Loucy (cell line): ENCODE data around the gene STARD13.

ENCODE experiments used
- EZH2phosphoT487 ChIP-seq: fragments of 200-600 bp; IDR thresholded peaks from 2 replicates; pipeline ENCODE4 v1.6.1; 2018; ENCODE audit warnings: antibody characterized with exemption, mild to moderate bottlenecking, moderate library complexity, borderline replicate concordance
- TF ChIP-seq, protein P1 (sequence below): fragments of 200-600 bp; sonication (generic); conservative IDR thresholded peaks from 2 replicates; pipeline ENCODE4 v1.5.1; 2014; ENCODE audit warnings: mild to moderate bottlenecking, antibody characterized with exemption, low read length

GRCh38 chr13:33146843-33147611, 138.5 kb downstream of the STARD13 start:
- TF ChIP-seq, protein P1, sequence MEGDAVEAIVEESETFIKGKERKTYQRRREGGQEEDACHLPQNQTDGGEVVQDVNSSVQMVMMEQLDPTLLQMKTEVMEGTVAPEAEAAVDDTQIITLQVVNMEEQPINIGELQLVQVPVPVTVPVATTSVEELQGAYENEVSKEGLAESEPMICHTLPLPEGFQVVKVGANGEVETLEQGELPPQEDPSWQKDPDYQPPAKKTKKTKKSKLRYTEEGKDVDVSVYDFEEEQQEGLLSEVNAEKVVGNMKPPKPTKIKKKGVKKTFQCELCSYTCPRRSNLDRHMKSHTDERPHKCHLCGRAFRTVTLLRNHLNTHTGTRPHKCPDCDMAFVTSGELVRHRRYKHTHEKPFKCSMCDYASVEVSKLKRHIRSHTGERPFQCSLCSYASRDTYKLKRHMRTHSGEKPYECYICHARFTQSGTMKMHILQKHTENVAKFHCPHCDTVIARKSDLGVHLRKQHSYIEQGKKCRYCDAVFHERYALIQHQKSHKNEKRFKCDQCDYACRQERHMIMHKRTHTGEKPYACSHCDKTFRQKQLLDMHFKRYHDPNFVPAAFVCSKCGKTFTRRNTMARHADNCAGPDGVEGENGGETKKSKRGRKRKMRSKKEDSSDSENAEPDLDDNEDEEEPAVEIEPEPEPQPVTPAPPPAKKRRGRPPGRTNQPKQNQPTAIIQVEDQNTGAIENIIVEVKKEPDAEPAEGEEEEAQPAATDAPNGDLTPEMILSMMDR, result no peak
- no peak for TF ChIP-seq EZH2phosphoT487
